Activated CD4-positive, alpha-beta T cell treated with anti-CD3 and anti-CD28 coated beads, Interleukin-2, Interleukin-6, amounts not matched to agents 100 ng/mL and 50 ng/mL, durations not matched to agents 16 hours and 8 hours (primary cell): ENCODE measurements around the gene FAM227A.
"Not testable (repeated sequence)": the region's sequence is repeated elsewhere in the genome, so short reads cannot be mapped to it uniquely, and the experiment has no call there.

Source experiments
- DNase-seq: peaks from one replicate; pipeline ENCODE4 v3.0.0-alpha.2; 2020

Gene FAM227A

GRCh38 chr22:38610234-38610633, 46.0 kb downstream of the FAM227A start:
- DNase-seq = no peak

- no peak for DNase-seq
These were observed 47.0 kb downstream of the FAM227A start for GRCh38 chr22:38608992-38609750.

DNA sequence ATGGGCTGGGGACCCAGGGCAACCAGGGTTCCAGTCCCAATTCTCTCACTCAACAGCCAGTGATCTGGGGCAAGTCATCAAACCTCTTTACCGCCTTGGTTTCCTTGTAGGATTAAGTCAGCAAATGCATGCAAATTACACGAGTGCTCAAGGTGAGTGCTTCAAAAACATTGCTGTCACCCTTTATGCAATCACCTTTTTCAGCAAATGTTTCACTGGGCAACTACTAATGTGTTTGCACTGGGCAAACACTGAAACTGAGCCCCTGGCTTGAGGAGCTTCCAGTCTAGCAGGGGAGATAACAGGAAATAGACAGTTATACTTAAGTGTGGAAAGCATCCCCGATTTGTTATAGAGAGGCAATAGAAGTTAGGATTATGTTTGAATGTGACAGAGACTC, 48.5 kb downstream of the FAM227A start:
- DNase-seq = no peak

DNA sequence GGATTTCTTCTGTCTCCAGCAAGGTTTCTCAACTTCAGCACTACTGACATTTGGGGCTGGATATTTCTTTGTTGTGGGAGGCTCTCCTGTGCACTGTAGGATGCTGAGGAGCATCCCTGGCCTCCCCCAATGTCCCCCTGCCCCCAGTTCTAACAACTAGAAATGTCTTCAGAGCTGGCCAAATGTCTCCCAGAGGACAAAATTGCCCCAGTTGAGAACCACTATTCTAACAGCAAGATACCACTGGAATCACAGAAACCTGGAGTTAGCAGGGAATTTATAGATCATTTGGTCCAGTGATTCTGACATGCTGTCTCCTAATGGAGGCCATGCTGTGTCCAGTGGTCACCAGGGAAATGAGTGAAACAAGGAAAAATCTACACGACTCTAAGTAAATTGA, 54.0 kb downstream of the FAM227A start:
- DNase-seq = no peak

DNA sequence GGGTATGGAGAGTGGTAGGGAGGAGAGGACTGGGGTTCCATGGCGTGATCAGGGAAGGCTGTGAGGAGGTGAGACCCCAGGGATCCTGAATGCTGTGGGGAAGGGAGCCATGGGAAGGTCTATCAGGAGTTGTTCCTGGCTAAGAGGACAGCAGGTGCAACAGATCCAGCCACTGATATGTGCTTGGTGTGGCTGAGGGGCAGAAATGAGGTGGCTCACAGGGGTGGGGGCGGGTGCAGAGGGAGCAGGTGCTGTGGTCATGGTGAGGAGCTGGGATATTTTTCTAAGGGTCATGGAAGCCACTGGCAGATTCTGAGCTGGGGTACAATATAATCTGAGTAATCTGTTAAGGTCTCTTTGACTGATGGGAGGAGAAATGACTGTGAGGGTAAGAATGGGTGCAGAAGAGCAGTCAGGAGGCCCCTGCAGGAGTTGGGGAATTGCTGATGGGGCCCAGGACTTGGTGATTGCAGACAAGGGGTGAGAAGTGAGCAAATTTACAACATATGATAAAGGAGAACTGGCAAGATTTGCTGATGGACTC, 54.9 kb downstream of the FAM227A start:
- no peak for DNase-seq

DNA sequence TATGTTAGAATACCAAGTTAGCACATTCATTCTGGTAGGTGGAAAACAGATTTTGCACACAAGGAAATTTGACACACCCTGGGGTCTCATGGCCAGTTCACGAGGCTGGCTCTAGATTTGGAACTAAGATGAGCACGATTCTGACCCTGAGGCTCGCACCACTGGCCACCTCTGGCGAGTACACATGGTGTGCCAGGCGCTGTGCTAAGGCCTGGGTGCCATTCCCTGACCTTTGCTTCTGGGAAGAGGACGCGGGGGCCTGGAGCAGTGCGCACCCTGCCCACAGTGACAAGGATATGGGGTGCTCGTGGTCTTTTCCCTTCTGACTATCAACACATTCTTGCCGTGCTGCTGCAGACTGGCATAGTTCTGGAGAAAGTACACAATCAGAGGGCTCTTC, 56.7 kb downstream of the FAM227A start:
- no peak for DNase-seq

DNA sequence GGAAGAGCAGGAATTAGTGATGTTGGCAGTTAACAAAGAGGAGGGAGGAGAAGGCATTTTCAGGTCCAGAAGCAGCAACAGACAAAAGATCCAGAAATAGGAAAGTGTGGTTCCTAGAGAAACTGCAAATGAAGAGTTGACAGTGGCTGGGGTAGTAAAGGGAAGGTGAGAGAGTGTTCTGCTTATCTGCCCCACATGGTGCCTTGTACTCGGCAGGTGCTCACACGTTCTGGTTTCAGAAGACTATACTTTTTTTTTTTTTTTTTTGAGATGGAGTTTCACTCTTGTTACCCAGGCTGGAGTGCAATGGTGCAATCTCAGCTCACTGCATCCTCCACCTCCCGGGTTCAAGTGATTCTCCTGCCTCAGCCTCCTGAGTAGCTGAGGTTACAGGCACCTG, 73.3 kb downstream of the FAM227A start:
- DNase-seq = not testable (repeated sequence)

- no peak for DNase-seq
These were observed 77.7 kb downstream of the FAM227A start for GRCh38 chr22:38578505-38578904.

DNA sequence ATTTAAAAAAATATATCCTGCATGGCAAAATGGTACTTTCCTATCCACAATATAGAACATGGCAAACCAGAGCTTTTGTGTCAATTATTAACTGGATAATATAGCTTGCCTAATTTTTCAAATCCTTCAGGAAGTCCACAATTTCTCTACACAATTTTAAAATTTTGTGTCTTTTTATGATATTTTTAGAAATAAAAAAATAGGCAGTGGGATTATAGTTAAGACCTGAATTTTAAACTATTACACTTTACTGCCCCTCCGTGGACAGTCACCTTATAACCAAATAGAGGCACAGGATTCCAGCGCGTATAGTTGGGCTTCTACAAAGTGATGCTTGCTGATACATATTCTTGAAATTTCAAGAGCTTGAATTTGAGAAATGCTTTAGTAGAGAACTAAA, 84.1 kb downstream of the FAM227A start:
- peak; percentile 54 for DNase-seq

GRCh38 chr22:38570779-38571364, 85.3 kb downstream of the FAM227A start:
- peak; percentile 56 for DNase-seq

- peak; percentile 99 for DNase-seq
These were observed 86.0 kb downstream of the FAM227A start, which contains the start of gene DMC1 for GRCh38 chr22:38569972-38570778. TSS of gene DMC1 (minus strand) at chr22:38570183. CDS start at chr22:38568256, 1,927 bp downstream.

GRCh38 chr22:38569181-38569971, 86.8 kb downstream of the FAM227A start:
- DNase-seq = peak; percentile 19

DNA sequence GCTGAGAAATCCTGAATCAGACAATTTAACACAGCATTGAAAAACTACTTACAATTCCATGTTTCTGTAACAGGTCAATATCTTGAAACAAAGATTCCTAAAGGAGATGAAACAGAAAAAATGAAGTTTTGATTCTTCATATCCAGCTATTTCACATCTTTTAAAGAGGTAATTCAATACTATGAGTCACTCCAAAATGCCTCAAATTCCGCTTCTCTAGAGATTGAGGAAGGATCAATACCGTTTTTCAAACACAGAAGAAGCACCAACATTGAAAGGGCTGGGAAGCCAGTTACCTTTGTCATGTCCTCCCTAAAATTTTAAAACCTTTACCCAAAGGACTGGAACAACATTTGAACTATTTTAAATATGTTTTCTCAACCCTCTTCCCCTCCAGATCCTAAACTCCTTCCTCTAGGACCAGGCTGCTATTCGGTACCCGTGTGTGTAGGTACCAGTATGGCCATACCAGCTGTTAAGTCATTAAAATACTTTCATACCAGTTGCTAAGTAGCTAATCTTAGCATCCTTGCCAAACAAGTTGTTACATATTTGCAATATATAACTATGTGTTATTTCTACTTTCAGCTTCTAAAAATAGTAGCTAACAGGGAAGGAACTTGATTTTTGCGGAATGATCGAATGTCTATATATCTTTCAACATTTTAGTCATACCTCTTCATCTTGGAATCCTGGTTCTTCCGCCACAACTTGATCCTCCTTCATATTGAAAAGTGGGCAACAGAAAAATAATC, 88.5 kb downstream of the FAM227A start:
- DNase-seq = no peak

GRCh38 chr22:38566726-38567504, 89.3 kb downstream of the FAM227A start:
- no peak for DNase-seq

DNA sequence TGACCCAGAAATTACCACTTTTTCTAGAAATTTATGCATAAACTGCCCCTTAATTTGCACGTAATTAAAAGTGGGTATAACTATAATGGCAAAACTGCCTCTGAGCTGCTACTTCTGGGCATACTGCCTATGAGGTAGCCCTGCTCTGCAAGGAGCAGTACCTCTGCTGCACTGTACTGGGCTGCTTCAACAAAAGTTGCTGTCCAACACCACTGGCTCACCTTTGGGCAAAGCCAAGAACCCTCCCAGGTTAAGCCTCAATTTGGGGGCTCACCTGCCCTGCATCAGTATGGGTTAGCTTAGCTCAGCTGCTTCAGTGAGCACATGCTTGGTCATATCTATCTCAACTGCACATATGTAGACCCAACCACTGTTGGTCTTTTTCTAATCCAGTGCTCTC, 90.8 kb downstream of the FAM227A start:
- DNase-seq = no peak

DNA sequence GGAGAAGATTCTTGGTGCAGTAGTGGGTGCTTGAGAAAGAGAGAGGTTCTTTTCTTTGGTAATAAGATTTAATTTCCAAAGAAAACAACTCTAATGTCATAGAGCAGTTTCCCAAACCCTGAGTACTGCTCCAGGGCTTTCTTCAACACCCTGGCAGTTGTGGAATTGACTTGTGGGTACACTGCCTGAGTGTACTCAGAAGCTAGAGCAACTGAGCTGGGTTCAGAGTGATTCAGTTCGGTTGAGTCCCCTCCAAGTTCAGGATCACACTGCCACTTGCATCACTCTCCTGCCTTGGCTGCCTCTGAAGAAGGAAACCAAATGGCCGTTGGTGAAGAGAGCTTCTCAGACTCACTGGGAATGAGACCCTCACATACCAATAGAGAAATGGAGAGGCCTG, 91.5 kb downstream of the FAM227A start:
- DNase-seq = no peak

DNA sequence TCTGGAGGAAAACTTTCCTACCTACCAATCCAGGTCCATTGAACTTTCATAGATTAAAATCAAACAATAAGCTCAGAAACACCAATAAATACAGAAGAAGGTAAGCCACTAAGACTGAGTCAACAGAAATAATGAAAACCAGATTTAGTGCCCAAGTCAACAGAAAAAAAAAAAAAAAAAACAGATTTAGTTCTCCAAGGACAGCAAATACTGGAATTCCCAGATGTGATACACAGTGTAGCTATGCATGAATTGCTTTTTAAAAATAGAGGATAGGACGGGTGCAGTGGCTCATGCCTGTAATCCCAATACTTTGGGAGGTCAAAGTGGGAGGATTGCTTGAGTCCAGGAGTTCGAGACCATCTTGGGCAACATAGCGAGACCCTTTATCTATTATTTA, 101.9 kb downstream of the FAM227A start:
- DNase-seq = no peak

DNA sequence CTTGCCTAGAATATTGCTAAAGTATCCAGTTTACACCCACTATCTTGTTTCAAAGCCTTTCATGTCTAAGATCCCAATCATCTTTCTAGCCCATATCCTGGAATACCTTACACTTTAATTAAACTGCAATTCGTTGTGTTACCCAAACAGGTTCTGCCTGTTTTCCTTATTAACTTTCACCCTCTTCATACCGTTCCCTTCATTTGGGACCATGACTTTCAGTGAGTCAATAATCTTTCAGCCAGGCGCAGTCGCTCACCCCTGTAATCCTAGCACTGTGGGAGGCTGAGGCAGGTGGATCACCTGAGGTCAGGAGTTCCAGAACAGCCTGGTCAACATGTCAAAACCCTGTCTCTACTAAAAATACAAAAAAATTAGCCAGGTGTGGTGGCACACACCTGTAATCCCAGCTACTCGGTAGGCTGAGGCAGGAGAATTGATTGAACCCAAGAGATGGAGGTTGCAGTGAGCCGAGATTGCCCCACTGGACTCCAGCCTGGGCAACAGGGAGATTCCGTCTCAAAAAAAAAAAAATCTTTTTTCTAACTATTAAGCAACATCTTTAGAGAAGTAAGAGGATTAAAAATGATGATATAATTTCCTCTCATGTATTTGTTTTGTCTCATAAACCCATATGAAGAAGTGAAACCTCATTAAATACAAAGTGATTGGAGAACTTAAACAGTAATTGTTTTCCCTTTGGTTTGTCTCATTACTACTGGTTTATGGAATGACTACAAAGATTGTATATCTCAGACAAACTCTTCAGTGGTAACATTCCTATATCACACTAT, 106.9 kb downstream of the FAM227A start:
- no peak for DNase-seq

GRCh38 chr22:38540701-38541100, 115.5 kb downstream of the FAM227A start:
- no peak for DNase-seq

DNA sequence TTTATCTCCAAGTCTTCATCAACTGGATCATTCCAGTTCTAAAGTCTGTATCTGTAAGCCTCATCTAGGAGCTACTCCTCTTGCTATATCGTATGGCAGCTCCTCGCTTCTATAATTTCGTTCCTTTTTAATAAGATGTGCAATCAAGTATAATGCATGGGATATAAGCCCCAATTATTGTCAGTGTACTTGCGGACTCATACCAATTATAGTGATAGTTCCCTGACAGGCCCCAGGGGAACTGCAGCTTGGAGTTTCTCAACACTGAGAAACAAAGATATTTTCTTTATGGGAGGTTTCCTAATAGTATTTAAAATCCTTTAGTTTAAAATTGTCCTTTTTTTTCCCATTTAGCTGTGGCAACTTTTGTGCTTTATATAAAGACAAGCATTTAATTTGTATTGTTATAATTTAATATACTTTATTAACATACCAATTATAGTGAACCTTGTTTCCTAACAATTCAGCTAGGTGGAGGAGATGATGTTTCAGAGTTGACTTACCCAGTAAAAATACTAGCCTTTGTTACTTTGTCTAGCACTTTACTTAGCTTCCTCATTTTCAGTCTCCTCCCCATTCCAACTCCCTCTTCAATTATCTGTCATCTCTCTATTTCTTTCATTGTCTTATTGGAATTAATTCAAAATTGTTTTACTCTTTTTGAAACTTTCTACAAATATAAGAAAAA, 124.8 kb downstream of the FAM227A start:
- no peak for DNase-seq
